GM12864 (cell line): ENCODE measurements around the gene CCR9.

Source experiments
- DNase-seq: peaks from one replicate; pipeline ENCODE4 v3.0.0-alpha.2; 2011; ENCODE audit warnings: low read depth
- H3K4me3 ChIP-seq: 2 replicates; pipeline ENCODE4 v1.5.1; 2011; ENCODE audit warnings: mild to moderate bottlenecking, low read depth, low read length, control low read depth
- TF ChIP-seq, protein P1 (sequence below): IDR thresholded peaks from 2 replicates; pipeline ENCODE4 v1.5.1; 2011; ENCODE audit warnings: low read depth, mild to moderate bottlenecking, moderate library complexity, low read length, control low read depth, inconsistent platforms; ENCODE audit errors: missing control alignments

The CCR9 gene

DNA sequence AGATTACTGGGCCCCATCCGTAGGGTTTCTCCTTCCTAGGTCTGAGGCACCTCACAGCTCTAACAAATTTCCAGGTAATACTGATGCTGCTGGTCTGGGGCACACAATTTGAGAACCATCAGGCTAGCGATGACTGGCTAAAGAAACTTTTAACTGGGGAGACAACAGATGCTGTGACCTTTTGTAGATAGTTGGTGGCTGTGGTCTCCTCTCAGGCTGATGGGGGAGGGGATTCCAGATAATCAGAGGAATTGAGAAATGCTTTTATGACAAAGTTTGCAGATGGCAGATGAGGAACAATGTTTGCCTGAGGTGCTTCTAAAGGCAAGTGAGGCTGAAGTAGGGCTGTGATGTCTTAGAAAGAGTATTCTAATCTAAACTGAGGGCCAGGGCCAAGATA, 13.8 kb upstream of the CCR9 start:
- no peak for DNase-seq
- TF ChIP-seq, protein P1, sequence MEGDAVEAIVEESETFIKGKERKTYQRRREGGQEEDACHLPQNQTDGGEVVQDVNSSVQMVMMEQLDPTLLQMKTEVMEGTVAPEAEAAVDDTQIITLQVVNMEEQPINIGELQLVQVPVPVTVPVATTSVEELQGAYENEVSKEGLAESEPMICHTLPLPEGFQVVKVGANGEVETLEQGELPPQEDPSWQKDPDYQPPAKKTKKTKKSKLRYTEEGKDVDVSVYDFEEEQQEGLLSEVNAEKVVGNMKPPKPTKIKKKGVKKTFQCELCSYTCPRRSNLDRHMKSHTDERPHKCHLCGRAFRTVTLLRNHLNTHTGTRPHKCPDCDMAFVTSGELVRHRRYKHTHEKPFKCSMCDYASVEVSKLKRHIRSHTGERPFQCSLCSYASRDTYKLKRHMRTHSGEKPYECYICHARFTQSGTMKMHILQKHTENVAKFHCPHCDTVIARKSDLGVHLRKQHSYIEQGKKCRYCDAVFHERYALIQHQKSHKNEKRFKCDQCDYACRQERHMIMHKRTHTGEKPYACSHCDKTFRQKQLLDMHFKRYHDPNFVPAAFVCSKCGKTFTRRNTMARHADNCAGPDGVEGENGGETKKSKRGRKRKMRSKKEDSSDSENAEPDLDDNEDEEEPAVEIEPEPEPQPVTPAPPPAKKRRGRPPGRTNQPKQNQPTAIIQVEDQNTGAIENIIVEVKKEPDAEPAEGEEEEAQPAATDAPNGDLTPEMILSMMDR, result no peak
- no peak overlapping the region for H3K4me3 ChIP-seq

DNA sequence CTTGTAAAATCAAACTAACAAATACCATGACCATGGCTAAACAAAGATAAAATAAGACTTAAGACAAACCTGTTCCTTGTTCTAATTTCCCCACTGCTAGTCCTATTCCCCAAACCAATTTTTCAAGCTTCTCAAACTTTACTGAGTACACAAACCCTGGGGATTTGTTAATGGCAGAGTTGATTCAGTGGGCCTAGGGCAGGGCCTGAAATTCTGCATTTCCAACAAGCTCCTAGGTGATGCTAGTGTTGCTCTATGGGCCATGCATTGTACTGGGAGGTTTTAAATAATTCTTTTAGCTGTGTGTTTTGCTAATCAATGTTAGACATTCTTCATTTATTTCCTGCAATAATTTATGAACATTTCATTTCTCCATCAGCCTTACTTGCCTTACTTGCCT, 13.3 kb upstream of the CCR9 start:
- no peak for DNase-seq
- TF ChIP-seq, protein P1, result no peak

DNA sequence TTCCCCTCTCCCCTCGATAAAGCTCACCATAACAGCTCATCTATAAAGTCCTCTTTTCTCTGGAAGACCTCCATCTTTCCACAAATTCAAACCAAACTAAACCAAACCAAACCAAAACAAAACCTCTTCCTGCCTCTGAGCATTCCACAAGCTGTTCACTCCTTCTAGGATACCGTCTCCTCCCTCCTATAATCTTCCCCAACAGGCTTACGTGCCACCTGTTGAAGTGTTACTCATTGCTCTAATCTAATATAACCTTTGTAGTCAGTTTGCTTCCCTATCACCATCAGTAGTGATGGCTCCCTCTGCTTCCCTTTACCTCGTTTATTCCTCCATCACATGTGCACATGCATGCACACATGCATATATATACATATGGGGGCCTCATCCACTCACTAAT, 12.7 kb upstream of the CCR9 start:
- no peak overlapping the region for H3K4me3 ChIP-seq
- DNase-seq, result no peak
- TF ChIP-seq, protein P1, result no peak

More for the DNA sequence above, 13.3 kb upstream of the CCR9 start:
- no peak overlapping the region for H3K4me3 ChIP-seq

DNA sequence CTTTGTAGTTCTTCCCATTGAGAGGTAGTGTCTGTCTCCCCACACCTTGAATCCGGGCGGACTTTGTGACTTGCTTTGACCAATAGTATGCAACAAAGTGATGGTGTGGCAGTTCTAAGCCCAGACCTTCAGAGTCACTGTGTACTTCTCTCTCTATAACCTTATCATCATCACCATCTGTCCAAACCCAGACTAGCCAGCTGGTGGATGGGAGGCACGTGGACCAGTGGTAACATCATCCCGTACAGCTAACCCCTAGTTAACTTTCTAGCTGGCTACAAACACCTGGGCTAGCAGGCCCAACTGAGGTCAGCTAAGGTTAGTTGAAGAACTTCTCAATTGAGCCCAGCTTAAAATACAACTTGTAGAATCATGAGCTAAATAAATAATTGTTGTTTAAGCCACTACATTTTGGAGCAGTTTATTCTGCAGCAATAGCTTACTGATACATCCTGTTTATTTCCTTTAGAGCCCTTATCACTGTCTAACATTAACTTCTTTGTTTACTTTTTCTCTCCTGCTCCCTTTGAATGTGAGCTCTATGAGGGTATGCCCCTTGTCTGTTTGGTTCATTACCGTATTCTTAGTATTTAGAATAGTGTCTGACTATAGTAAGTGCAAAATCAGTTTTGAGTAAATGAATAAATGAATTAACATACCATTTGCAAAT, 11.5 kb upstream of the CCR9 start:
- no peak for DNase-seq
- TF ChIP-seq, protein P1, result no peak

DNA sequence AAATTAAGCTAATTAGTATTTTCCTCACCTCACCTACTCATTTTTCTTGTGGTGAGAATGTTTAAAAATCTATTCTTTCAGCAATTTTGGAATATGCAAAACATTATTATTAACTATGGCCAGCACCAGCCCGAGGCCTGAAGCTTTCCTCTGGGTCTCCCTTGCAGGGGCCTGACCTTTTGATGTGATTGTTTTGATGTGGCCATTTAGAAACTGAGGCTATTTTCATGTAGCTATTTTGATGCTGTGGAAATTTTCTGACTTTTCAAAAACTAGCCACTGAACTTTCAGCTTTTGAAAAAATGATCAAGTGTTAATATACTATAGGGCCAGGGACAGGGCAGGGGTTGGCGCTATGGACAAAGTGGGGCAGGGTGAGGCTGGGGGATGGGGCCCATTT, 8.2 kb upstream of the CCR9 start:
- DNase-seq, result no peak
- TF ChIP-seq, protein P1, result no peak

More for the DNA sequence above, 11.5 kb upstream of the CCR9 start:
- H3K4me3 ChIP-seq, result no peak overlapping the region

DNA sequence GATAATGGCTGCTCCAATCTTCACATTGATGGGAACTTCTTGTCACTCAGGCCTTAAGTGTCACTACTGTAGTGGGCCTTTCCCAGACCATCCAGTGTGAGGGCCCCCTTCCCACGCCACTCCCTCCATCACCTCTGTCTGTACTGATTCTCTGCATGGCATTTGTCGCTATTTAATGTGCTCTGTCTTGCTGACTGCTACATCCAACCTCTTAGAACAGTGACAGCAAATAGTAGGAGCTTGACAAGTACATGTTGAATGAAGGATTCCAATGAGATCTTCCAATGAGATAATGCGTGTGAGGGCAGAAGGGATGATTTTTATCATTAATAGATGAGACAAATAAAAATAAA, 5.6 kb upstream of the CCR9 start:
- no peak overlapping the region for H3K4me3 ChIP-seq
- DNase-seq, result no peak
- TF ChIP-seq, protein P1, result no peak

More for the DNA sequence above, 8.2 kb upstream of the CCR9 start:
- no peak overlapping the region for H3K4me3 ChIP-seq
